WTC11 (cell line): ENCODE measurements around the gene FAM234A.

ENCODE experiments used
- AFF4 ChIP-seq: sonication (generic); formaldehyde crosslinking; IDR thresholded peaks from 2 replicates; pipeline ENCODE4 v1.8.1; 2023; ENCODE audit warnings: mild to moderate bottlenecking, missing genetic modification reagents, borderline replicate concordance
- ATF3 ChIP-seq: sonication (generic); formaldehyde crosslinking; conservative IDR thresholded peaks from 2 replicates; pipeline ENCODE4 v1.8.1; 2022; ENCODE audit warnings: mild to moderate bottlenecking, missing genetic modification reagents
- ATF6 ChIP-seq: sonication (generic); formaldehyde crosslinking; IDR thresholded peaks from 2 replicates; pipeline ENCODE4 v1.8.1; 2023; ENCODE audit warnings: mild to moderate bottlenecking, missing genetic modification reagents
- CTCF ChIP-seq: fragments of 200-600 bp; IDR thresholded peaks from 2 replicates; pipeline ENCODE4 v1.8.0; 2022; ENCODE audit warnings: antibody characterized with exemption
- FOXJ3 ChIP-seq: sonication (generic); formaldehyde crosslinking; IDR thresholded peaks from 2 replicates; pipeline ENCODE4 v1.9.0; 2021; ENCODE audit warnings: missing genetic modification reagents, mild to moderate bottlenecking, borderline replicate concordance
- FOXK1 ChIP-seq: sonication (generic); formaldehyde crosslinking; IDR thresholded peaks from 2 replicates; pipeline ENCODE4 v1.8.0; 2022; ENCODE audit warnings: mild to moderate bottlenecking, moderate library complexity, missing genetic modification reagents
- FOXP4 ChIP-seq: sonication (generic); formaldehyde crosslinking; IDR thresholded peaks from 2 replicates; pipeline ENCODE4 v1.8.0; 2022; ENCODE audit warnings: mild to moderate bottlenecking, missing genetic modification reagents
- JUN ChIP-seq: sonication (generic); formaldehyde crosslinking; IDR thresholded peaks from 2 replicates; pipeline ENCODE4 v1.8.0; 2023; ENCODE audit warnings: mild to moderate bottlenecking, missing genetic modification reagents
- MAX ChIP-seq: sonication (generic); formaldehyde crosslinking; IDR thresholded peaks from 2 replicates; pipeline ENCODE4 v1.8.0; 2022; ENCODE audit warnings: mild to moderate bottlenecking, missing genetic modification reagents
- NR3C1 ChIP-seq: sonication (generic); formaldehyde crosslinking; conservative IDR thresholded peaks from 2 replicates; pipeline ENCODE4 v1.8.1; 2023; ENCODE audit warnings: low read depth, mild to moderate bottlenecking, missing genetic modification reagents
- PREB ChIP-seq: sonication (generic); formaldehyde crosslinking; IDR thresholded peaks from 2 replicates; pipeline ENCODE4 v1.8.1; 2022; ENCODE audit warnings: mild to moderate bottlenecking, missing genetic modification reagents, moderate library complexity, borderline replicate concordance
- SP1 ChIP-seq: sonication (generic); formaldehyde crosslinking; conservative IDR thresholded peaks from 2 replicates; pipeline ENCODE4 v1.8.1; 2022; ENCODE audit warnings: missing genetic modification reagents
- USF1 ChIP-seq: sonication (generic); formaldehyde crosslinking; IDR thresholded peaks from 2 replicates; pipeline ENCODE4 v1.8.0; 2022; ENCODE audit warnings: mild to moderate bottlenecking, missing genetic modification reagents

GRCh38 chr16:220021-220420 is 14.6 kb upstream of the FAM234A start:
- TF ChIP-seq NR3C1 (CRISPR knock-in tag): no peak
- no peak for TF ChIP-seq FOXP4 (CRISPR knock-in tag)
- TF ChIP-seq FOXJ3 (CRISPR knock-in tag): no peak
- TF ChIP-seq USF1 (CRISPR knock-in tag): no peak
- no peak for TF ChIP-seq CTCF
- no peak for TF ChIP-seq AFF4
- no peak for TF ChIP-seq ATF6 (CRISPR knock-in tag)
- no peak for TF ChIP-seq FOXK1
- TF ChIP-seq MAX (CRISPR knock-in tag): no peak
- no peak for TF ChIP-seq ATF3
- TF ChIP-seq PREB (CRISPR knock-in tag): no peak
- TF ChIP-seq JUN (CRISPR knock-in tag): no peak
- no peak for TF ChIP-seq SP1
